ENCODE data around the gene CDH13.

DNA sequence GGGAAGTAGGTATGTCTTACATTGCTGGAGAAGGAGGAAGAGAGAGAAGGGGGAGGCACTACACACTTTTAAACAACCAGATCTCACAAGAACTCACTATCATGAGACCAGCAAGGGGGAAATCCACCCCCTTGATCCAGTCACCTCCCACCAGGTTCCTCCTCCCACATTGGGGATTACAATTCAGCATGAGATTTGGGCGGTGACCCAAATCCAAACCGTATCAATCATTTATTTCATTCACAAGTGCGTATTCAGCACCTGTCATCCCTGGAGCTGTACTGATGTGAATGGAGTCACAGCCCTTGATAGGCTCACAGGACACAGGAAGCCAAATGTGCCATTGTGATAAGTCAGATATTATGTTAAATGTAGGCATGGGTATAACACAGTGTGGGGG lies 952.7 kb downstream of the CDH13 start:
- no peak for TF ChIP-seq EZH2 (IDR thresholded peaks at IDR 0.05)
- no peak for TF ChIP-seq POLR2AphosphoS5 (IDR thresholded peaks at IDR 0.05; ENCODE audit: borderline replicate concordance, low read depth, low read length)

All from SK-N-MC (cell line).